OCI-LY7 (cell line): ENCODE results near the gene PIN1. TPM values are rescaled to one million over a fixed set of nuclear protein-coding genes. Genes with fewer than 3 reads are reported as not detected.
"Not testable (repeated sequence)": the region's sequence is repeated elsewhere in the genome, so short reads cannot be mapped to it uniquely, and the experiment has no call there.

Experiments
- BruUV-seq: library from RNA; stranded (reverse); fragments of 400-500 nt; replicated peaks from 2 replicates; lab custom pipeline; 2021; lab: Mats Ljungman, UMichigan
- CTCF ChIA-PET: fragments of 300-600 bp; sonication (Branson Sonifier 250); formaldehyde crosslinking; loops from one replicate; lab custom pipeline; 2022; ENCODE audit warnings: antibody characterized with exemption; ENCODE audit not compliant: unreplicated experiment; lab: Charles Lee
- POLR2A ChIA-PET: fragments of 300-600 bp; sonication (Branson Sonifier 250); formaldehyde crosslinking; loops from one replicate; lab custom pipeline; 2022; ENCODE audit warnings: antibody characterized with exemption; lab: Charles Lee
- DNase-seq: peaks from one replicate; pipeline ENCODE4 v3.0.0-alpha.2; 2015; ENCODE audit warnings: low spot score
- H2AFZ ChIP-seq: fragments of 200-600 bp; sonication (generic), shearing (Covaris generic); 2 replicates; pipeline ENCODE4 v1.6.1; 2014; ENCODE audit warnings: mild to moderate bottlenecking, antibody characterized with exemption, low read length, moderate library complexity
- H3K27ac ChIP-seq: fragments of 200-600 bp; sonication (generic); 2 replicates; pipeline ENCODE4 v1.5.1; 2014; ENCODE audit warnings: mixed run types, low read depth, mild to moderate bottlenecking, moderate library complexity, low read length, inconsistent platforms; ENCODE audit not compliant: poor library complexity, severe bottlenecking
- H3K36me3 ChIP-seq: fragments of 200-600 bp; sonication (generic); 2 replicates; pipeline ENCODE4 v1.6.1; 2014; ENCODE audit warnings: mild to moderate bottlenecking, antibody characterized with exemption, low read length, moderate library complexity, mixed read lengths; ENCODE audit not compliant: insufficient read depth
- H3K4me1 ChIP-seq: fragments of 200-600 bp; sonication (generic); 2 replicates; pipeline ENCODE4 v1.5.1; 2014; ENCODE audit warnings: mild to moderate bottlenecking, low read length; ENCODE audit not compliant: insufficient read depth, poor library complexity, severe bottlenecking
- H3K4me2 ChIP-seq: fragments of 200-600 bp; sonication (generic); 2 replicates; pipeline ENCODE4 v1.6.1; 2014; ENCODE audit warnings: mild to moderate bottlenecking, low read length
- H3K4me3 ChIP-seq: fragments of 200-600 bp; sonication (generic); 2 replicates; pipeline ENCODE4 v1.5.1; 2014; ENCODE audit warnings: mild to moderate bottlenecking, low read depth, low read length; ENCODE audit not compliant: poor library complexity, severe bottlenecking
- H3K79me2 ChIP-seq: fragments of 200-600 bp; sonication (generic); 2 replicates; pipeline ENCODE4 v1.6.1; 2016; ENCODE audit warnings: low read depth, mild to moderate bottlenecking, low read length, moderate library complexity, mixed read lengths; ENCODE audit not compliant: insufficient read depth
- H3K9me2 ChIP-seq: fragments of 200-600 bp; sonication (generic); 2 replicates; pipeline ENCODE4 v1.6.1; 2016; ENCODE audit warnings: mild to moderate bottlenecking, low read length, mixed read lengths; ENCODE audit not compliant: insufficient read depth
- H3K9me3 ChIP-seq: fragments of 200-600 bp; sonication (generic); 2 replicates; pipeline ENCODE4 v1.6.1; 2014; ENCODE audit warnings: mild to moderate bottlenecking, mixed run types, low read length, mixed read lengths
- H4K20me1 ChIP-seq: fragments of 200-600 bp; sonication (generic); 2 replicates; pipeline ENCODE4 v1.6.1; 2014; ENCODE audit warnings: mild to moderate bottlenecking, antibody characterized with exemption, low read length, moderate library complexity, mixed read lengths; ENCODE audit not compliant: insufficient read depth
- EZH2phosphoT487 ChIP-seq: fragments of 200-600 bp; sonication (generic); IDR thresholded peaks from 2 replicates; pipeline ENCODE4 v1.6.1; 2018; ENCODE audit warnings: low read depth, borderline replicate concordance, mild to moderate bottlenecking, mixed run types, antibody characterized with exemption, low read length, moderate library complexity, mixed read lengths
- intact Hi-C: fragments of 100-400 bp; cut with micrococcal nuclease; formaldehyde crosslinking; loops from one replicate; pipeline ENCODE4 v1.10.0; 2022; ENCODE audit not compliant: unreplicated experiment
- total RNA-seq, 2 experiments: library from RNA; depleted of rRNA in 1 of 2; stranded (reverse); fragments of >200 nt in 1 of 2; shearing (Covaris generic) in 1 of 2; gene quantifications; 2 replicates each; pipeline ENCODE4 v1.2.3, GENCODE V29; 2014 to 2022
- TF ChIP-seq, protein P1 (sequence below): fragments of 200-600 bp; sonication (generic); conservative IDR thresholded peaks from 2 replicates; pipeline ENCODE4 v1.5.1; 2014; ENCODE audit warnings: mild to moderate bottlenecking, antibody characterized with exemption, low read length, moderate library complexity, mixed read lengths

The PIN1 gene
- total RNA-seq, 2 experiments from 2014 or later, result 86.9 to 137 TPM

DNA sequence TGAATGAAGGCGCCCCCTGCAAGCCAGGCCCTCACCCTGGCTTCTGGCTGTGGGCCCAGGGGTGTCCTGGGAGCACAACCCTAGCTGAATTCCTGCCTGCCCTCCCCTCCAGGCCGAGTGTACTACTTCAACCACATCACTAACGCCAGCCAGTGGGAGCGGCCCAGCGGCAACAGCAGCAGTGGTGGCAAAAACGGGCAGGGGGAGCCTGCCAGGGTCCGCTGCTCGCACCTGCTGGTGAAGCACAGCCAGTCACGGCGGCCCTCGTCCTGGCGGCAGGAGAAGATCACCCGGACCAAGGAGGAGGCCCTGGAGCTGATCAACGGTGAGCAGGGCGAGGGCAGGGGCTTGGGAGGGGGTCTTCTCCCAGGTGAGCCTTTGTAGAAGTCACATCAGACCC is 3.2 kb downstream of the PIN1 start:
- no peak for DNase-seq
- Histone ChIP-seq H3K79me2 (peaks cover 15% of the 10 kb centered on the region), H3K9me3 (no peaks in the 10 kb centered on the region), H2AFZ (no peak overlapping the region), H3K27ac (no peak overlapping the region), H3K4me3 (no peak overlapping the region), H4K20me1 (no peaks in the 10 kb centered on the region), H3K9me2 (no peaks in the 10 kb centered on the region), H3K36me3 (peaks cover 58% of the 10 kb centered on the region), H3K4me1 (peaks cover 17% of the 10 kb centered on the region), H3K4me2 (no peak overlapping the region)
- ChIA-PET CTCF (no interaction called here), POLR2A (no interaction called here)
- TF ChIP-seq, protein P1, sequence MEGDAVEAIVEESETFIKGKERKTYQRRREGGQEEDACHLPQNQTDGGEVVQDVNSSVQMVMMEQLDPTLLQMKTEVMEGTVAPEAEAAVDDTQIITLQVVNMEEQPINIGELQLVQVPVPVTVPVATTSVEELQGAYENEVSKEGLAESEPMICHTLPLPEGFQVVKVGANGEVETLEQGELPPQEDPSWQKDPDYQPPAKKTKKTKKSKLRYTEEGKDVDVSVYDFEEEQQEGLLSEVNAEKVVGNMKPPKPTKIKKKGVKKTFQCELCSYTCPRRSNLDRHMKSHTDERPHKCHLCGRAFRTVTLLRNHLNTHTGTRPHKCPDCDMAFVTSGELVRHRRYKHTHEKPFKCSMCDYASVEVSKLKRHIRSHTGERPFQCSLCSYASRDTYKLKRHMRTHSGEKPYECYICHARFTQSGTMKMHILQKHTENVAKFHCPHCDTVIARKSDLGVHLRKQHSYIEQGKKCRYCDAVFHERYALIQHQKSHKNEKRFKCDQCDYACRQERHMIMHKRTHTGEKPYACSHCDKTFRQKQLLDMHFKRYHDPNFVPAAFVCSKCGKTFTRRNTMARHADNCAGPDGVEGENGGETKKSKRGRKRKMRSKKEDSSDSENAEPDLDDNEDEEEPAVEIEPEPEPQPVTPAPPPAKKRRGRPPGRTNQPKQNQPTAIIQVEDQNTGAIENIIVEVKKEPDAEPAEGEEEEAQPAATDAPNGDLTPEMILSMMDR, result no peak
- TF ChIP-seq EZH2phosphoT487, result no peak
- no TSS peak for BruUV-seq
- intact Hi-C loops, result no loop called here

DNA sequence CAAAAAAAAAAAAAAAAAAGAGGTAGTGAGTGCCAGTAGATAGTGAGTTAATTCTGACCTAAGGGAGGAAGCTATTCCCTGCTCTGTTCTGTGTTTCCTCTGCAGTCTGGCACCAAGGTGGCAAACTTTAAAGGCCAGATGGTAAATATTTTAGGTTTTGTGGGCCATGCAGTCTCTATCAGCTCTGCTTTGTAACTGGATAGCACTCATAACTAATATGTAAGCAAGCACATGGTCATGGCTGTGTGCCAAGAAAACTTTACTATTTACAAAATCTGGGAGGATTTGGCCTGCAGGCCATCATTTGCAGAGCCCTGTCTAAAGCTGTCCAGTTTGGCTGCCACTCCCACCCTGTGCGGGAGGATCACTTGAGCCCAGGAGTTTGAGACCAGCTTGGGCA is 4.3 kb downstream of the PIN1 start:
- H3K9me3 ChIP-seq, result no peaks in the 10 kb centered on the region
- H2AFZ ChIP-seq, result no peak overlapping the region
- TF ChIP-seq, protein P1, result no peak
- TF ChIP-seq EZH2phosphoT487, result no peak
- peaks cover 11% of the 10 kb centered on the region for H3K4me1 ChIP-seq
- H3K9me2 ChIP-seq, result no peaks in the 10 kb centered on the region
- intact Hi-C loops, result no loop called here
- H3K4me2 ChIP-seq, result no peak overlapping the region
- ChIA-PET CTCF (no interaction called here), POLR2A (interaction anchor here (0.6 to 0.9 kb wide), 4 partner anchors 12 to 257 kb away, joined by 3 to 4 read pairs (median 3); no protein-coding TSS in a partner anchor)
- BruUV-seq, result no TSS peak
- DNase-seq, result no peak
- H4K20me1 ChIP-seq, result no peaks in the 10 kb centered on the region
- peaks cover 69% of the 10 kb centered on the region for H3K36me3 ChIP-seq
- no peak overlapping the region for H3K4me3 ChIP-seq
- no peak overlapping the region for H3K27ac ChIP-seq
- H3K79me2 ChIP-seq, result peaks cover 15% of the 10 kb centered on the region

DNA sequence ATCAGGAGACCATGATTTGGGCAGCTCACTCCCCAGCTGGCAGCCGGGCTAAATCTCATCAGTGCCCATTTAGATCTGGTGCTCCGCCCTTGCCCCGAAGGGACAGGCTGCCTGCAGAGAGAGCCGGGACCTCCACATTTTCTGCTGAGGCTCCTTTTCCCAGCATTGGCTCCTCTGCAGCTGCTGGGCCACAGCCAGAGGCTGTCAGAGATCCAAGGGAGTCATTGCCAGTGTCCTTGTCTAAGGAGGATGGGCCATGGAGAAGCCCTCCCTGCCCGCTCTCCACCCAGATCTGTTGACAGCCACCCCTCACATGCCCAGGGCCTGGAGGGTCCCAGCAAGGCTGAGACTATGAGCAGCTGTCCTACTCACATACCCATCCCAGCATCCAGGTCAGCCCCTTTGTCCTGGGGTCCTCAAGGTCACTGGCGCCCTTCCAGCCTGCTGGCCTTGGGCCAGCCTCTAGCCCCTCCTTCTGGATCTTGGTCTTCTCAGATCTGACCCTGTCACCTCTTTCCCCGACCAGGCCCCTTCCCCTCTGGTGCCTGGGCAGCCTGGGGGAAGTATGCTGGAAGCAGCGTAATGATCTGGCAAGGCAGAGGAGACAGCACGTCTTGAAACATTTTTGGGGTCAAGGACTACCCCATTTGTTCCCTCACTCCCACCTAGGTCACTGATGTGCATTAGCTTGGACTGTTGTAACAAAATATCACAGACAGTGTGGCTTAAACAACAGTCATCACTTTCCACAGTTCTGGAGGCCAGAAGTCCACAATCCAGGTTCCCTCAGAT is 7.9 kb downstream of the PIN1 start:
- H4K20me1 ChIP-seq, result no peaks in the 10 kb centered on the region
- no peaks in the 10 kb centered on the region for H3K4me1 ChIP-seq
- no peak for TF ChIP-seq EZH2phosphoT487
- TF ChIP-seq, protein P1, result no peak
- H2AFZ ChIP-seq, result no peak overlapping the region
- no peak overlapping the region for H3K4me3 ChIP-seq
- intact Hi-C loops, result no loop called here
- H3K79me2 ChIP-seq, result no peaks in the 10 kb centered on the region
- peaks cover 86% of the 10 kb centered on the region for H3K36me3 ChIP-seq
- no peaks in the 10 kb centered on the region for H3K9me3 ChIP-seq
- no peak for DNase-seq
- ChIA-PET POLR2A (no interaction called here), CTCF (no interaction called here)
- no peak overlapping the region for H3K27ac ChIP-seq
- no peaks in the 10 kb centered on the region for H3K9me2 ChIP-seq
- BruUV-seq, result no TSS peak
- H3K4me2 ChIP-seq, result no peak overlapping the region

DNA sequence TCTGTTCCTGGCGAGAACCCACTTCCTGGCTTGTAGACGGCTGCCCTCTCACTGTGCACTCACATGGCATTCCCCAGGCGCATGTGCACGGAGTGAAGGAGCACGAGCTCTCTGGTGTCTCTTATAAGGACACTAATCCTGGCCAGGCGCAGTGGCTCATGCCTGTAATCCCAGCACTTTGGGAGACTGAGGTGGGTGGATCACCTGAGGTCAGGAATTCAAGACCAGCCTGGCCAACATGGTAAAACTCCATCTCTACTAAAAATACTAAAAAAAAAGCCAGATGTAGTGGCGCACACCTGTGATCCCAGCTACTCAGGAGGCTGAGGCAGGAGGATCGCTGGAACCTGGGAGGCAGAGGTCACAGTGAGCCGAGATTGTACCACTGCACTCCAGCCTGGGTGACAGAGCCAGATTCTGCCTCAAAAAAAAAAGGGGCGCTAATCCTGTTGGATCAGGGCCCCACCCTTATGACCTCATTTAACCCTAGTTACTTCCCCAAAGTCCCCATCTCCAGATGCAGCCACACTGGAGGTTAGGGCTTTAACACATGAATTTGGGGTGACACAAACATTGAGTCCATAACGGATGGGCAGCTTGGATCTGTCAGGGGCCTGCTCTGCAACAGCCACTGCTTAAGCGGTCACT is 8.6 kb downstream of the PIN1 start:
- H3K4me3 ChIP-seq, POLR2A ChIA-PET, H3K9me3 ChIP-seq, H4K20me1 ChIP-seq, CTCF ChIA-PET, H3K79me2 ChIP-seq, DNase-seq, H2AFZ ChIP-seq, H3K9me2 ChIP-seq, intact Hi-C loops, H3K27ac ChIP-seq, BruUV-seq, H3K4me1 ChIP-seq, H3K4me2 ChIP-seq: not testable (repeated sequence)
- H3K36me3 ChIP-seq, result peaks cover 79% of the 10 kb centered on the region
